Mucosa of rectum (tissue), 2 donors: Measurements from ENCODE around the gene HECW1.

Source experiments
- H3K27ac ChIP-seq, 2 donors: one replicate each; pipeline ENCODE4 v1.7.0; 2013; ENCODE audit warnings: inconsistent platforms in 2 of 2, low read depth in 2 of 2, low read length in 2 of 2
- H3K27me3 ChIP-seq, 2 donors: one replicate each; pipeline ENCODE4 v1.7.0; 2013; ENCODE audit warnings: low read length in 2 of 2; ENCODE audit not compliant: control insufficient read depth in 2 of 2, insufficient read depth in 2 of 2
- H3K36me3 ChIP-seq, 2 donors: one replicate each; pipeline ENCODE4 v1.7.0; 2013; ENCODE audit warnings: low read length in 2 of 2; ENCODE audit not compliant: control insufficient read depth in 2 of 2, insufficient read depth in 2 of 2
- H3K4me1 ChIP-seq, 2 donors: one replicate each; pipeline ENCODE4 v1.7.0; 2013; ENCODE audit warnings: low read length in 2 of 2, mild to moderate bottlenecking in 1 of 2; ENCODE audit not compliant: control insufficient read depth in 2 of 2, insufficient read depth in 2 of 2
- H3K4me3 ChIP-seq, 2 donors: one replicate each; pipeline ENCODE4 v1.7.0; 2013; ENCODE audit warnings: low read length in 2 of 2
- H3K9ac ChIP-seq, 2 donors: one replicate each; pipeline ENCODE4 v1.7.0; 2013; ENCODE audit warnings: low read length in 2 of 2, low read depth in 1 of 2, mild to moderate bottlenecking in 1 of 2
- H3K9me3 ChIP-seq, 2 donors: one replicate each; pipeline ENCODE4 v1.7.0; 2013; ENCODE audit warnings: low read length in 2 of 2; ENCODE audit not compliant: control insufficient read depth in 2 of 2
- donor health status: healthy.
- donor health status: Normal muscosa, but diverticular disease.

HECW1 gene

GRCh38 chr7:43433639-43434038 lies 321.2 kb downstream of the HECW1 start:
- Histone ChIP-seq H3K9me3 (no peaks in the 10 kb centered on the region), H3K4me1 (no peaks in the 10 kb centered on the region), H3K36me3 (no peaks in the 10 kb centered on the region), H3K9ac (no peak overlapping the region), H3K27ac (no peak overlapping the region), H3K4me3 (no peak overlapping the region), H3K27me3 (no peaks in the 10 kb centered on the region)

GRCh38 chr7:43437001-43437400 lies 324.6 kb downstream of the HECW1 start:
- H3K9ac ChIP-seq: no peak overlapping the region
- H3K4me3 ChIP-seq: no peak overlapping the region
- H3K27ac ChIP-seq: no peak overlapping the region
- no peaks in the 10 kb centered on the region for H3K4me1 ChIP-seq
- H3K9me3 ChIP-seq: no peaks in the 10 kb centered on the region
- no peaks in the 10 kb centered on the region for H3K27me3 ChIP-seq
- no peaks in the 10 kb centered on the region for H3K36me3 ChIP-seq

GRCh38 chr7:43438897-43439479 lies 326.5 kb downstream of the HECW1 start:
- H3K27me3 ChIP-seq: no peaks in the 10 kb centered on the region
- no peak overlapping the region for H3K9ac ChIP-seq
- H3K4me1 ChIP-seq: no peaks in the 10 kb centered on the region
- no peak overlapping the region for H3K27ac ChIP-seq
- no peaks in the 10 kb centered on the region for H3K9me3 ChIP-seq
- no peak overlapping the region for H3K4me3 ChIP-seq
- H3K36me3 ChIP-seq: no peaks in the 10 kb centered on the region

GRCh38 chr7:43439631-43440401 lies 327.4 kb downstream of the HECW1 start:
- H3K9ac ChIP-seq: no peak overlapping the region
- no peak overlapping the region for H3K27ac ChIP-seq
- no peaks in the 10 kb centered on the region for H3K9me3 ChIP-seq
- H3K4me3 ChIP-seq: no peak overlapping the region
- H3K4me1 ChIP-seq: no peaks in the 10 kb centered on the region
- H3K36me3 ChIP-seq: no peaks in the 10 kb centered on the region
- H3K27me3 ChIP-seq: no peaks in the 10 kb centered on the region

- H3K4me1 ChIP-seq: no peaks in the 10 kb centered on the region
- no peak overlapping the region for H3K27ac ChIP-seq
- H3K36me3 ChIP-seq: no peaks in the 10 kb centered on the region
- H3K4me3 ChIP-seq: no peak overlapping the region
- H3K9me3 ChIP-seq: no peaks in the 10 kb centered on the region
- H3K27me3 ChIP-seq: no peaks in the 10 kb centered on the region
- H3K9ac ChIP-seq: no peak overlapping the region
Measured at GRCh38 chr7:43441231-43442130, 329.0 kb downstream of the HECW1 start.

GRCh38 chr7:43443381-43443780 lies 330.9 kb downstream of the HECW1 start:
- Histone ChIP-seq H3K27ac (no peak overlapping the region), H3K9ac (no peak overlapping the region)

GRCh38 chr7:43444711-43445578 lies 332.5 kb downstream of the HECW1 start:
- no peaks in the 10 kb centered on the region for H3K36me3 ChIP-seq
- no peaks in the 10 kb centered on the region for H3K4me1 ChIP-seq
- H3K27me3 ChIP-seq: no peaks in the 10 kb centered on the region
- no peaks in the 10 kb centered on the region for H3K9me3 ChIP-seq
- no peak overlapping the region for H3K4me3 ChIP-seq
- H3K27ac ChIP-seq: no peak overlapping the region
- H3K9ac ChIP-seq: no peak overlapping the region

More at GRCh38 chr7:43443381-43443780, 330.9 kb downstream of the HECW1 start:
- H3K4me3 ChIP-seq: no peak overlapping the region
- H3K27me3 ChIP-seq: no peaks in the 10 kb centered on the region
- no peaks in the 10 kb centered on the region for H3K36me3 ChIP-seq
- no peaks in the 10 kb centered on the region for H3K9me3 ChIP-seq
- H3K4me1 ChIP-seq: no peaks in the 10 kb centered on the region

GRCh38 chr7:43449577-43449976 lies 337.1 kb downstream of the HECW1 start:
- no peaks in the 10 kb centered on the region for H3K9me3 ChIP-seq
- H3K27me3 ChIP-seq: no peaks in the 10 kb centered on the region
- no peak overlapping the region for H3K4me3 ChIP-seq
- H3K9ac ChIP-seq: no peak overlapping the region
- H3K36me3 ChIP-seq: no peaks in the 10 kb centered on the region
- no peak overlapping the region for H3K27ac ChIP-seq
- no peaks in the 10 kb centered on the region for H3K4me1 ChIP-seq

GRCh38 chr7:43450894-43451293 lies 338.4 kb downstream of the HECW1 start:
- Histone ChIP-seq H3K9ac (no peak overlapping the region), H3K27ac (no peak overlapping the region), H3K27me3 (no peaks in the 10 kb centered on the region), H3K9me3 (no peaks in the 10 kb centered on the region), H3K4me3 (no peak overlapping the region), H3K36me3 (no peaks in the 10 kb centered on the region), H3K4me1 (no peaks in the 10 kb centered on the region)
